Measurements from ENCODE around the gene DCUN1D4.
"Not testable (repeated sequence)": the region's sequence is repeated elsewhere in the genome, so short reads cannot be mapped to it uniquely, and the experiment has no call there.

Gene DCUN1D4

DNA sequence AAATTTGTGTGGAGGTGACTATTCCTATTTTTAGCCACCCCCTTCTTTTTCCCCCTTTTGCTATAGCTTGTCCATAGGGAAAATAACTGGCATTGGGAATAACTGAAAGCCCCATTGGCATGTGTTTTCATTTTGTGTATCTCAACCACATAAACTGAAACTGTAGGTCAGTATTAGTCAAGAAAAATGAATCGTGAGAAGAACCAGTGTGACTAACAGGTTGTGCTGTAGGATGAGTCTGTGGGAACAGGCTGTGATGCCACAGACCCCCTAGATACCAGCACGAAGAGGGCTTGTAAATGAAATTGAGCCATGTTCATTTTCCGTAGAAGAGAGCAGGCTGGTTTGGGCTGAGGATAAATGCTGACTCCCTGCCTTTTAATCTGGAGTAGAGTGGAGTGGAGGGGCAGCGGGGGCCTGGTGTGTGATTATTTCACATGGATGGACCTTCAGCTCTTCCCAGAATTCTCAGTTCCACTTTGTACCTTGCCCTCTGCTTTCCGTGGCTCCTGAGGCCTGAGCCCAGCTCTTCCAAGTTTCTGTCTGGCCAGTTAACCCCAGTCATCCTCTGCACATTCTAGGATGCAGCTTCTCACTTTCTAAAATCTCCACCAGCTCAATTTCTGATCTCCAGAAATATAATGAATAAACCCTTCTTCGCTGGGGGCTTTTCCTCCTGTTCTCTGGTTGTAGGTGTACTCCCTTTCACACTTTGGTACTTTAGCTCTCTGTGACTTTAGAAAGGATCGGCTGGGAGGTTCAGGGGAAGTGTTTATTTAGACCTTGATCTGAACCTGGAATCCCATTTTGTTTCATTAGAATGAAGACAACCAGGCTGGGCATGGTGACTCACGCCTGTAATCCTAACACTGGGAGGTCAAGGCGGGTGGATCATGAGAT is 37.3 kb downstream of the DCUN1D4 start:
- no peak overlapping the region for H3K27ac ChIP-seq
- TF ChIP-seq, protein P1, sequence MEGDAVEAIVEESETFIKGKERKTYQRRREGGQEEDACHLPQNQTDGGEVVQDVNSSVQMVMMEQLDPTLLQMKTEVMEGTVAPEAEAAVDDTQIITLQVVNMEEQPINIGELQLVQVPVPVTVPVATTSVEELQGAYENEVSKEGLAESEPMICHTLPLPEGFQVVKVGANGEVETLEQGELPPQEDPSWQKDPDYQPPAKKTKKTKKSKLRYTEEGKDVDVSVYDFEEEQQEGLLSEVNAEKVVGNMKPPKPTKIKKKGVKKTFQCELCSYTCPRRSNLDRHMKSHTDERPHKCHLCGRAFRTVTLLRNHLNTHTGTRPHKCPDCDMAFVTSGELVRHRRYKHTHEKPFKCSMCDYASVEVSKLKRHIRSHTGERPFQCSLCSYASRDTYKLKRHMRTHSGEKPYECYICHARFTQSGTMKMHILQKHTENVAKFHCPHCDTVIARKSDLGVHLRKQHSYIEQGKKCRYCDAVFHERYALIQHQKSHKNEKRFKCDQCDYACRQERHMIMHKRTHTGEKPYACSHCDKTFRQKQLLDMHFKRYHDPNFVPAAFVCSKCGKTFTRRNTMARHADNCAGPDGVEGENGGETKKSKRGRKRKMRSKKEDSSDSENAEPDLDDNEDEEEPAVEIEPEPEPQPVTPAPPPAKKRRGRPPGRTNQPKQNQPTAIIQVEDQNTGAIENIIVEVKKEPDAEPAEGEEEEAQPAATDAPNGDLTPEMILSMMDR (conservative IDR thresholded peaks at IDR 0.05), result no peak

- H3K27ac ChIP-seq, result no peak overlapping the region
- TF ChIP-seq, protein P1 (conservative IDR thresholded peaks at IDR 0.05), result no peak
Observed at GRCh38 chr4:51884055-51884454, 41.1 kb downstream of the DCUN1D4 start.

DNA sequence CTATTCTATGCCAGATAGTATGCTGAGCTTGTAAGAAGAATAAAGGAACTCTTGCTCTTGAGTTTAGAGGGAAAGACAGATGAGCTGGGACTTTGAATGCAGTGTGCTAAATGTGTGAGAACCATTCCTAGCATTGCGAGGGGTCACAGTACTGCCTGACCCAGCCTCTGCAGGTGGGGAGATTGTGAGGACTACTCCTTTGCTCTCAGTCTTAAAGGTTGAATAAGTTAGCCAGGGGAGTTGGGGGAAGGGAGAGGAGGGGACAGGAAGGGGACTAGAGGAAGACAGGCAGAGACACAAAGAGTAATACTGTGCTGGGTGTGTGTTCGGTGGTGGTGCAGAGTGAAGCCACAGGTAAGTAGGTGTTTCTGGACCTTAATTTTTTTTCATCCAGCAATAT is 41.7 kb downstream of the DCUN1D4 start:
- TF ChIP-seq, protein P1 (conservative IDR thresholded peaks at IDR 0.05), result no peak
- H3K27ac ChIP-seq, result no peak overlapping the region

DNA sequence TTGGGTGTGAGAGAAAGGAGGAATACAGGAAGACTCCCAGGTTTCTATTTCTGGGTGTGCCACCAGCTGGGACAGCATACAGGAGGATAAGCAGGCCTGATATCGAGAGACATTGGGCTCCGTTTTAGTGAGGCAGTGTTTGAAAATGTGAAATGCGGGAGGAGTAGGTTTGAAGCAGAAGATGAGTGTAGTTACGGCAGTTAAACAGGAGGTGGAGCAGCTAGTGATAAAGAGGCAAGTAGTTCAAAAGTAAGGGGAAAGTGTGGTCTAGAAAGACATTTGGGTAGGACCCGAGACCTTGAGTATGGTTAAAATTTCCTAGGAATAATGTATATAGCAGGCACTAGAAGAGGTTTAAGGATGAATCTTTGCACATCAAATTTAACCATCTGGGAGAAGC is 42.4 kb downstream of the DCUN1D4 start:
- H3K27ac ChIP-seq, result no peak overlapping the region
- TF ChIP-seq, protein P1 (conservative IDR thresholded peaks at IDR 0.05), result peak; percentile 71

DNA sequence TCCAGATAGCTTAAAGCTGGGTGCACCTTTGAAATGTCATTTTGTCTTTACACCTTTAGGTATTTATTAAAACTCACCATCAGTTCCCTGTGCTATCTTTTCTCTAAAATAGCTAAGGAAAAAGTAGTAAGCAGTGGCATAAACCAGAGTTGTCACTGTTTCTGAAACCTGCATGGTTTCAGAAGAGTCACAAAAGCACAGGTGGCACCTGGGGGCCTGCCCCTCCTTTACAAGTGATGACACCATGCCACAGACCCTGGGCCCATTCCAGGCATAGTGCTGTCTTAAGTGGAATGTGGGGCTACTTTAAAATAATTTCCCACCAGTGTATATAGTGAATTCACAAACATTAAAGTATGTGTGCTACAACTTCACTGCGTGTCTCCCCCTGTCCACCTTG is 47.8 kb downstream of the DCUN1D4 start:
- TF ChIP-seq, protein P1 (conservative IDR thresholded peaks at IDR 0.05), result no peak
- no peak overlapping the region for H3K27ac ChIP-seq

- not testable (repeated sequence) for H3K27ac ChIP-seq
Observed at GRCh38 chr4:51893402-51893801, 50.4 kb downstream of the DCUN1D4 start.

DNA sequence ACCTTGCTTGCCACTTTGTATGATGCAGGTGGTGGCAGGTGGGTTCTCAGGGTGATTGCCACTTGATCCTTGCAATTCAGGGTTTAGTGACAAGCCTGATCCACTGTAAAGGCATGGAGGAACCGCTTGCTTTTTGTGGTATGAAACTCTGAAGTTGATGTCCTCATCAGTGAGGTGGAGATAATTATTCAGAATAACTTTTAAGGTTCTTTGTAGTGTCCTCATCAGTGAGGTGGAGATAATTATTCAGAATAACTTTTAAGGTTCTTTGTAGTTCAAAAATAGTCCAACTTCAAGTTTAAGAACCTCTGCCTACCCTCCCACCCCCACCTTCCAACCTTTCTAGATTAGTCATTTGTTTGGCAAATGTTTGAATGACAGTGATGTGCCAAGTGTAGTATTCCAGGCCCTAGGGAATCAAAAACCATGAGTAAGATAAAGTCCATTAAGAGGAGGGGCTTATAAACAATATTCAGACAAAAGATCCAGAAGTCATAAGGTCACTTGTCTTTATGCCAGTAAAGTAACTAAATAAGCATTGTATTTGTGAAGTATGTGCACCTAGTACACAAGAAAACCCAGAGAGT is 51.2 kb downstream of the DCUN1D4 start:
- no peak overlapping the region for H3K27ac ChIP-seq
- TF ChIP-seq, protein P1 (conservative IDR thresholded peaks at IDR 0.05), result no peak

GRCh38 chr4:51895158-51895557 is 52.2 kb downstream of the DCUN1D4 start:
- H3K27ac ChIP-seq, result no peak overlapping the region
- TF ChIP-seq, protein P1 (conservative IDR thresholded peaks at IDR 0.05), result no peak

Data from VCaP (cell line).